ENCODE results near the gene FAM78B.

Gene FAM78B

GRCh38 chr1:166120281-166120680 is 46.5 kb downstream of the FAM78B start:
- DNase-seq (ENCODE audit: low read depth in 1 of 2, low spot score in 1 of 2): no peak

GRCh38 chr1:166119471-166119965 is 47.3 kb downstream of the FAM78B start:
- no peak for DNase-seq (ENCODE audit: low read depth in 1 of 2, low spot score in 1 of 2)

GRCh38 chr1:166117776-166118175 is 49.0 kb downstream of the FAM78B start:
- no peak for DNase-seq (ENCODE audit: low read depth in 1 of 2, low spot score in 1 of 2)

- DNase-seq (ENCODE audit: low read depth in 1 of 2, low spot score in 1 of 2): no peak
Observed at GRCh38 chr1:166116026-166116425, 50.8 kb downstream of the FAM78B start.

- no peak for DNase-seq (ENCODE audit: low read depth in 1 of 2, low spot score in 1 of 2)
Observed at GRCh38 chr1:166114419-166114818, 52.4 kb downstream of the FAM78B start.

- no peak for DNase-seq (ENCODE audit: low read depth in 1 of 2, low spot score in 1 of 2)
Observed at GRCh38 chr1:166113630-166114029, 53.2 kb downstream of the FAM78B start.

GRCh38 chr1:166113031-166113430 is 53.8 kb downstream of the FAM78B start:
- DNase-seq (ENCODE audit: low read depth in 1 of 2, low spot score in 1 of 2): no peak

GRCh38 chr1:166112425-166112824 is 54.4 kb downstream of the FAM78B start:
- DNase-seq (ENCODE audit: low read depth in 1 of 2, low spot score in 1 of 2): no peak

GRCh38 chr1:166111430-166111829 is 55.4 kb downstream of the FAM78B start:
- no peak for DNase-seq (ENCODE audit: low read depth in 1 of 2, low spot score in 1 of 2)

- DNase-seq (ENCODE audit: low read depth in 1 of 2, low spot score in 1 of 2): no peak
Observed at GRCh38 chr1:166090244-166090643, 76.6 kb downstream of the FAM78B start.

GRCh38 chr1:166089804-166090203 is 77.0 kb downstream of the FAM78B start:
- DNase-seq (ENCODE audit: low read depth in 1 of 2, low spot score in 1 of 2): no peak

GRCh38 chr1:166088572-166088955 is 78.2 kb downstream of the FAM78B start:
- no peak for DNase-seq (ENCODE audit: low read depth in 1 of 2, low spot score in 1 of 2)

GRCh38 chr1:166087734-166088571 is 78.8 kb downstream of the FAM78B start:
- no peak for DNase-seq (ENCODE audit: low read depth in 1 of 2, low spot score in 1 of 2)

GRCh38 chr1:166086113-166086883 is 80.5 kb downstream of the FAM78B start:
- DNase-seq (ENCODE audit: low read depth in 1 of 2, low spot score in 1 of 2): no peak

GRCh38 chr1:166084613-166085012 is 82.2 kb downstream of the FAM78B start:
- DNase-seq (ENCODE audit: low read depth in 1 of 2, low spot score in 1 of 2): no peak

- no peak for DNase-seq (ENCODE audit: low read depth in 1 of 2, low spot score in 1 of 2)
Observed at GRCh38 chr1:166083887-166084286, 82.9 kb downstream of the FAM78B start.

- DNase-seq (ENCODE audit: low read depth in 1 of 2, low spot score in 1 of 2): no peak
Observed at GRCh38 chr1:166082601-166083000, 84.2 kb downstream of the FAM78B start.

GRCh38 chr1:166080967-166081870 is 85.6 kb downstream of the FAM78B start:
- no peak for DNase-seq (ENCODE audit: low read depth in 1 of 2, low spot score in 1 of 2)

GRCh38 chr1:166080277-166080966 is 86.4 kb downstream of the FAM78B start:
- DNase-seq (ENCODE audit: low read depth in 1 of 2, low spot score in 1 of 2): no peak

GRCh38 chr1:166079276-166079675 is 87.5 kb downstream of the FAM78B start:
- no peak for DNase-seq (ENCODE audit: low read depth in 1 of 2, low spot score in 1 of 2)

GRCh38 chr1:166073489-166073888 is 93.3 kb downstream of the FAM78B start:
- DNase-seq (ENCODE audit: low read depth in 1 of 2, low spot score in 1 of 2): no peak

All from activated CD4-positive, alpha-beta T cell treated with anti-CD3 and anti-CD28 coated beads, Interleukin-2, amount 50 U/mL, for 24 hours (primary cell).